Measurements from ENCODE around the gene TBCD.
"Not testable (repeated sequence)": the region's sequence is repeated elsewhere in the genome, so short reads cannot be mapped to it uniquely, and the experiment has no call there.

Gene TBCD

DNA sequence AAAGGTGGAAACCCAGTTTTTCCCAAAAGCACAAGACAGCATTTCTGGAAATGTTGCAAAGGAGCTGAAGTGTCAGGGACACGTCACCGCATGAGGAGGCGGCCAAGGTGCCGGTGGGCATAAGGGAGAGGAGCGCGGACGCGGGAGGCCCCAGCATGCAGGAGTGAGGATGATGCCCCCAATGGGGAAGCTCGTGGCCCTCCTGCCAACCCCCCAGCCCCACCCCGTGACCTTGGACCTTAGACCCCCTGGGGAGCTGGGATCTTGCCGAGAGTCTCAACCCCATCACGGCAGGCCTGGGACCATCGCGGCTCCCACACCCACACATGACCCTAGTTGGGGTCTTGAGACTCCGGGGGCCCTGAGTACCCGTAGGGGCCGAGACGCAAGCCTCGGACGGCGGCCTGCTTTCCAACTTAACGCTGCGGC lies 208.1 kb downstream of the TBCD start:
- DNase-seq, result no peak

DNA sequence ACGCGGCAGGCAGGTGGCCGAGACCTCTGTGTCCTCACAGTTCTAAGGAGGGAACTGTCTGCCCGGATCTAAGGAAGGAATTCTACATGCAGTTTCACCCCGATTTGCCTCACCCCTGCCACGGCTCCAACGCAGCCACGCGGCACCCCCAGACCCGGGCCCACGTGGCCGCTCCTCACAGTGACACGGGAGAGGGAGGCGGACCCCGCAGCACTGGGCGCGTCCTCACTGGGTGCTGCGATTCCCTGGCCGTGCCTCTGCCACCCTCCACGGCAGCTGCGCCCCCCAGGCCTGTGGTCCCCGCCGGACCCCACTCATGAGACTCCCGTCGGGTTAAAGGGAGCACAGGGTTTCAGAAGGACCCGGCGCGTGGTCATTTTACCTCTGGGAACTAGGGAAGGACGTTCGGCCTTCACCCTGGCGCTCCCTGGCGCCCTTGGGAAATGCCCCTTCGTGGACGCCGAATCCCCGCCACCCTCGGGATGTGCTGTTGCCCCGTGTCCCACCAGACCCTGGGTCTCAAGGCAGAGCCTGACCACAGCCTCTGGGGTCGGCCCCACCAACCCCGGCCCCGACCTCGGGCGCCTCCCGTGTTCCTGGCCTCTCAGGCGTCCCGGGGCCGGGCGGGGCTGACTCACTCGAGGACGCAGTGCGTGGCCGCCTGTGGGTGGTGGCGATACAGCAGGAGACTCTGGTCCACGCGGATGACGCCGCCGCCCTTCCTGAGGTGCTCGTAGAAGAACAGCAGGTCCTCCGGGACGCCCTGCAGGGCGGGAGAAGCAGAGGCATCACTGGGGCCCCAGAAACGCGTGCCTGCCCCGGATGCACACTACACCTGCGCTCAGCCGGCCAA lies 208.8 kb downstream of the TBCD start:
- no peak for DNase-seq

DNA sequence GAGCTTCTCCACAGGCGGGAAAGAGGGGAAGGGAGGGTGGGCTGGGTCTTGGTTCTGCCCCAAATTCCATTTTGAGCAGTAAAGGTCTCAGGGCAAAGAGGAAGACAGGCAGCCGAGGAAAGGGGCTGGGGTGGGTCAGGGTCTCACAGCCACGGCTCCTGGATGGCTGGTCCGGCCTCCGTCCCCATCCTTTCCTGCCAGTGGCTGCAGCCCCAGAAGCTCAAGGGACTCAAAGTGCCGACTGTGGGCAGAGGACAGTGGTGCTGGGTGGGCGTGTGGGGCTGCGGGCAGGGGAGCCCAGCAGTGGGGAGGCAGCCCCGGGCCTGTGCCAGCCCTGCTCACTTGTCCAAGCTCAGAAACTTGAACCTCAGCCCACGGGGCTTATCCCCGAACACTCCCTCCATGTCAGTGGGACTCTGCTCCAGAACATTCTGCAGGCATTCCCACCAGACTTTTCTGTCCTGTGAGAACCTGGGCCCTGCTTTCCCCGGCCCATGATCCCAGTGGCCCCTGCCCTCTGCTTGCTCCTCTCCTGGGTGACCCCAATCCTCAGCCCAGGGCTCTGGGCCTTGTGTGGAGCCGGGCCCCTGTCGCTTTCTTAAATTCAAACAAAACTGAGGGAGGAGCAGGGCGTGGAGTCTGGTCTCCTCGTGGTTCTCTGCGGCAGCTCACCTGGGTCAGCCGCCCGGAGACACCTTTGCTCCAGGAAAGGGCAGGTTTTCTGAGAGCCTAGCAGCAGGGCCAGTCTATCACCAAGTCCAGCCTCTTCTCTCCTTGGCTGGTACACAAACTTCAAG lies 209.7 kb downstream of the TBCD start:
- DNase-seq, result no peak

DNA sequence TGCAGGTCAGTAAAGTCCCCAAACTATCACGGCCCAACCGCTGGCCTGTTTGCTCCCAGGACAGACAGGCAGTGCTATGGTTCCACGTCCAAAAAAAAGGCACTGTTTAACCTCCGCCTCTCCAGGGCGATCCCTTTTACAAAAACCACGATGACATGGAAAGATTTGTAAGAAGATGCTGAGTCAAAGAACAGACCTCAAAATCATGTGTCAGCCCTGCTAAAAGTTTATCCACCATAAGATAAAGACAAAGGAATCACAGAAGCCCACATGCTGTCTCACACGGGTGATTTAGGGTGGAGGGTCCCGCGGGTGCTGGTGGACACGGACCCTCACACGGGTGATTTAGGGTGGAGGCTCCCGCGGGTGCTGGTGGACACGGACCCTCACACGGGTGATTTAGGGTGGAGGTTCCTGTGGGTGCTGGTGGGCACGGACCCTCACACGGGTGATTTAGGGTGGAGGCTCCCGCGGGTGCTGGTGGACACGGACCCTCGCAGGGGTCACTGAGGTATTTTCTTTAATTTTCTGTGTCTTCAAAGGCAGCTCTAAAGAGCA lies 210.4 kb downstream of the TBCD start:
- no peak for DNase-seq

DNA sequence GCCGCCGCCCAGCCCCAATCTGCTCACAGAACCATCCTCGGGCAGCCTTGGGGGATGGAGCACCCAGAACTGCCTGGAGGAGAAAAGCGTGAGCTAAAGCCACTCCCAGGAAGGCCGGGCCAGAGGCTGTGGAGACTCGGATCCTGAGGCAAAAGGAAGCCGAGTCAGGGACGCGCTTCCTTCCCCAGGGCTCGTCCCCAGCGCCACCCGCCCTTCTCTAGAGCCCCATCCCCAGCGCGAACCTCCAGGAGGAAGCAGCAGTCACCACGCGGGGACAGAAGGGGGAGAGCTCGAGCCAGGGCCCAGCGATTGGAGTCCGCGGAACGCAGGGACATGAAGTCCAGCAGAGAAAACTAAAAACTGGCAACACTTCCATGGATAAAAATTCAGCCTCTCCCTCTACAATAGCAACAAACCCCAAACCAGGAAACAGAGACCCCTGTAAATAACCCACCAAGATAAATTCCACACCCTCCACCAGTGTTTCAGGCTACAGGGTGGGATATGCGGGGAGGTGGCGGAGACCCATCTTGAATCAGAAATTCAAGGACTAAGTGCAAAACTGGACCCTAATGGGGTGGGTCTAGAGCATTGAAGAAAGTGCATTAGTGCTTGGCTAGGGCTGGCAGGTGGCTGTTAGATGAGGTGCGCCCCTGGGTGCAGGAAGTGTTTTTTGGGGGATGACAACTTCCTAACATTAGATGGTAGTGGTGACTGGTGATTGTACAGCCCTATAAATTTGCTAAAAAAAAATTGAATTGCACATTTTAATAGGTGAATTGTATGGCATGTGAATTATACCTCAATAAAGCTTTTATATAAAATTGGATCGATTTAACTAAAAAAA lies 211.5 kb downstream of the TBCD start:
- peak; percentile 41 for DNase-seq

DNA sequence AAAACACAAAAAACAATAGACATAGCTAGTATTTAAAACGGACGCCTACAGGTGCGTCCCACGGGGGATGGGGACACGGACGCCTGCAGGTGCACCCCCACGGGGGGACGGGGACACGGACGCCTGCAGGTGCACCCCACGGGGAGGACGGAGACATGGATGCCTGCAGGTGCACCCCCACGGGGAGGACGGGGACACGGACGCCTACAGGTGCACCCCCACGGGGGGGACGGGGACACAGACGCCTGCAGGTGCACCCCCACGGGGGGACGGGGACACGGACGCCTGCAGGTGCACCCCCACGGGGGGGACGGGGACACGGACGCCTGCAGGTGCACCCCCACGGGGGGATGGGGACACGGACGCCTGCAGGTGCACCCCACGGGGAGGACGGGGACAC lies 212.6 kb downstream of the TBCD start:
- DNase-seq, result not testable (repeated sequence)

DNA sequence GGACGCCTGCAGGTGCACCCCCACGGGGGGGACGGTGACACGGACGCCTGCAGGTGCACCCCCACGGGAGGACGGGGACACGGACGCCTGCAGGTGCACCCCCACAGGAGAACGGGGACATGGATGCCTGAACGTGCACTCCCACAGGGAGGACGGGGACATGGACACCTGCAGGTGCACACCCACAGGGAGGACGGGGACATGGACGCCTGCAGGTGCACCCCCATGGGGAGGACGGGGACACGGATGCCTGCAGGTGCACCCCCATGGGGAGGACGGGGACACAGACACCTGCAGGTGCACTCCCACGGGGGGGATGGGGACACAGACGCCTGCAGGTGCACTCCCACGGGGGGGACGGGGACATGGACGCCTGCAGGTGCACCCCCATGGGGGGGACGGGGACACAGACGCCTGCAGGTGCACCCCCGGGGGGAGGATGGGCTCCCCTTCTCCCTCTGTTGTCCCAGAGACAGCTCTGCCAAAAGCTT lies 213.0 kb downstream of the TBCD start:
- no peak for DNase-seq

DNA sequence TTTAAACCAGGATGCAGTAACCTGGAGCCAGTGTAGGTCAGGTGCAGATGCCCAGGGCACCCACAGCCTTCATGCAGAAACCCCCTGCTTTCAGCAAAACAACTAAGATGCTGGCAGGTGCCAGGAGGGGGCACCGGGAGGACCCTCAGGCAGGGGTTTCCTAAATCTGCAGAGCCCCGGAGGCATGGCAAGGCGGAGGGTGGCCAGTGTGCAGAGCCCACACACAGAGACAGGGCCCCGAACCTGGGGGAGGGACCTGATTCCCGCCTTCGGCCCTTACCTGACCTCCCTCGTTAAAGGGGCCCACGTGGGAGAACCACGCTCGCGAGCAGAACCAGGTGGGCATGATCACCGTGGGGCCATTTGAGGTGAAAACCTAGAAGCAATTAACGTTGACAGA lies 213.5 kb downstream of the TBCD start:
- no peak for DNase-seq

DNA sequence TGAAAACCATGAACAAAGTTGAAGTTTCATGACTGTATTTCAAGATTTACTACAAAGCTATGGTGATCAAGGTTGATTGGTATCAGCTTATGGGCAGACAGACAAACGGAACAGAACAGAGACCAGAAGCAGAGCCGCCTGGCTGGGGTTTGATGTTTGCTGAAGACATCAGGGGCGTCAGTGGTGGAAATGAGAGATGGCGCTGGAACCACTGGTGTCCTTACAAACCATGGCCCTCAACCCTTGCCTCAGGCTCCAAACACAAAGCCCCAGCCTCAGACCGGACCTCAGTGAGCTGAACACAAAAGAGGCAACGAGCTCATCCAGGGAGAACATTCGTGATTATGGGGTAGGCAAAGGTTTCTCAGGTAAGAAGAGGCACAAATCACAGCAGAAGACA lies 214.6 kb downstream of the TBCD start:
- no peak for DNase-seq

DNA sequence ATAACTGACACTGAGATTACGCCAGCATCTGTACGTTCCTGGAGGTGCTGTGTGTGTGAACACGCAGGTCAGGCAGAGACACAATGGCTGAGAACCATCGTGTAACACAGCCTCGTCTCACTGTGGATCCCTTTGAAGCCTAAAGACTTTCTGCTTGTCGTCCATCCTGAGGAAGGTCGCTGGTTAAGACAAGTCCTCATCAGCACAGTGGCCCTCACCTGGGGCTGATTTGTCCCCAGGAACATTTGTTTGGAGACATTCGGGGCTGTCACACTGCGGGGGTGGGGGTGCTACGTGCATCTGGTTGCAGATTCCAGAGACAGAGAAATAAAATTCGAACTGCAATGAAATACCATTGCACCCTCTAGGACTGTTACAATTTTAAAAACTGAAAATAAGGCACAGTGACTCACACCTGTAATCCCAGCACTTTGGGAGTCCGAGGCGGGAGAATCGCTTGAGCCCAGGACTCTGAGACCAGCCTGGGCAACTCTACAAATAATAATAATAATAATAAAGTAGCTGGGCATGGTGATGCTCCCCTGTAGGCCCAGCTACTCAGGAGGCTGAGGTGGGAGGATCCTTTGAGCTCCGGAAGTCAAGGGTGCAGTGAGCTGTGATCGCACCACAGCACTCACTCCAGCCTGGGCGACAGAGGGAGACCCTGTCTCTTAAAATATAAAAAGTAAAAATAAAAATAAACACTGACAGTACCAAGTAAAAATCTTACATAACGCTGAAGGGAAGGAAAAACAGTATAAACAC lies 215.6 kb downstream of the TBCD start:
- no peak for DNase-seq

DNA sequence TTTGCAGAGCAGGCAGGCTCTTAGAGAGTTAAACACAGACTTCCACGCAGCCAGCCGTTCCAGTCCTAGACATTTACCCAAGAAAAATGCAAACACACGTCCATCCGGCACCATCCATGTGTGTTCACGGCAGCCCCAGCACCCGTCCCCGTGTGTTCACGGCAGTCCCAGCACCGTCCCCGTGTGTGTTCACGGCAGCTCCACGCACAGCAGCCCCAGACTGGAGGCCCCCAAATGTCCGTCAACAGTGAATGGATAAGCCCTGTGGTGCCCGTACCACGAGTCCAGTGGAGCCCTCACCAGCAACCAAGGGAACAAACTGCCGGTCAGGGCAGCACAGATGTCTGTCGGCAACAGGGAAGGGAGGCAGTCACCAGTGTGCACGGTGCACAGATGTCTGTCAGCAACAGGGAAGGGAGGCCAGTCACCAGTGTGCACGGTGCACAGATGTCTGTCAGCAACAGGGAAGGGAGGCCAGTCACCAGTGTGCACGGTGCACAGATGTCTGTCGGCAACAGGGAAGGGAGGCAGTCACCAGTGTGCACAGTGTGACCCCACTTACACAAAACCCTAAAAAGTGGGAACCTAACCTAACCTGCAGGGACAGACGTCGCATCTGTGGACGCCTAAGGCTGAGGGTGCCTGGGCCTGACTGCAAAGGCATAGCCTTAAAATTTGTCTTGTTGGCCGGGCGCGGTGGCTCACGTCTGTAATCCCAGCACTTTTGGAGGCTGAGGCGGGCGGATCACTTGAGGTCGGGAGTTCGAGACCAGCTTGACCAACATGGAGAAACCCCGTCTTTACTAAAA lies 216.4 kb downstream of the TBCD start:
- DNase-seq, result not testable (repeated sequence)

DNA sequence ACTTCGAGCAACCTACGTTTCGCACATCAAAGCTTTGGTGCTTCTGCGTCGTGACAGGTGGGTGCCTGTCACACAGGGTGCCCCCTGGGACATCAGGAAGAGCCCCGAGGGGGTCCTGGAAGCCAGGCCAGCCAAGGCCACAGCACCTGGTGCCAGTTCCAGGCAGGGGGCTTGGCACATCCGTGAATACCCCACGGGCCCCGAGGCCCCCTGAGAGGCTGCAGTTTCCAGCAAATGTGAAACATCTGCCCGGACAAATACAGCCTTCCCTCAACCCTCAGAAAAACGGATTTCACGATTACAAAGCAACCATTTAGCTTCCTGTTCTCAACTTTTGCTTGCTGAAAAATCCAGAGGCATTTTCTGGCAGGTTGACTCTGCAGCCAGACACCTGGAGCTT lies 218.2 kb downstream of the TBCD start:
- no peak for DNase-seq

DNA sequence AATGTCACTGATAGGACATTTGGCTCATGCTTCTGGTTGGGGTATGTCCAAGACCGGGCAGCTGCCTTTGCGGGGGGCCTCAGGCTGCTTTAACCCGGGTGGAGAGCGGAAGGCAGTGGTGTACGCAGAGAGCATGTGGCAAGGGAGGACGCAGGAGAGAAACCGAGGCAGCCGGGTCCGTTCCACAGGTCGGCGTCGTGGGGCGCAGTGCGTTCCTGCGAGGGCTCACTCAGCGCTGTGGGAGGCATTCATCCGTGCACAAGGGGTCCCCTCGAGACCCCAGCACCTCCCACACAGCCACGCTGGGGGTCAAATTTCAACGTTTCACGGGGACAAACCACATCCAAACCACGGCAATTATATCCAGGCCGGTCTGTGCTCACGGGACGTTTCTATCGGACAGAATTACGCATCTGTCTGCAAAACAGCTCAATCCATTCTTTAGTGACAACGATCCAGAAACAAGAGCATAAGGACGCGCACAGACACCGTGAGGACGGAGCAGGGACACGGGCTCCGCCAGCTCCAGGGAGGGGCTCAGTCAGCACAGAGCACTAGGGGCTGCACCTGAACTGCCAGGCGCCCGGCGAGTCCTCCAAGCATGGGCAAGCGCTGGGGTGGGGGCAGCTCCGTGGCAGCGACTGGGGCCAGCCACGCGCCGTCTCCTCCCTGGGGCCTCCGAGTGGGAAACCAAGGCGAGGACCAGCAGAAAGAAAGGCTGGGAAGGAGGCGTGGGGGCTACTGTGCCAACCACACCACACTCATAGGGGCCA lies 219.1 kb downstream of the TBCD start:
- no peak for DNase-seq

DNA sequence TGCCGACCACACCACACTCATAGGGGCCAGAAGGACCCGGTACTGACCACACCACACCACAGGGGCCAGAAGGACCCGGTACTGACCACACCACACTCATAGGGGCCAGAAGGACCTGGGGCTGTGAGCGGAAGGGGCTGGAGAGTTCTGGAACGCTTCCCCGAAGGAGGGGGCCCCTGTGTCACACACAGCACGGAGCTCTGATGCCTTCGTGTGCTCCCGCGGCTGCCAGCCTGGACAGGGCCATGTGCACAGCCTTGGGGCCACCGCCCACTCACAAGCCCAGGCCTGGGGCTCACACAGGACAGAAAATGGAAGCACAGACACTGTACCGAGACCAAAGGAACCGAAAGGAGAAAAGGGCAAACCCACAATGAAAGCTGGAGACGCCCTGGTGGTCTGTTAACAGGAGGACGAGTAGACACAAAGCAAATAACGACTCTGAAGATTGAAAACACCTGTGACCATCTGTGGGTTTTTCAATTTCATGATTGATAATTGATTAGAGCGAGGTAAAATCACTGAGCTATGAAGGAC lies 221.0 kb downstream of the TBCD start:
- DNase-seq, result no peak

DNA sequence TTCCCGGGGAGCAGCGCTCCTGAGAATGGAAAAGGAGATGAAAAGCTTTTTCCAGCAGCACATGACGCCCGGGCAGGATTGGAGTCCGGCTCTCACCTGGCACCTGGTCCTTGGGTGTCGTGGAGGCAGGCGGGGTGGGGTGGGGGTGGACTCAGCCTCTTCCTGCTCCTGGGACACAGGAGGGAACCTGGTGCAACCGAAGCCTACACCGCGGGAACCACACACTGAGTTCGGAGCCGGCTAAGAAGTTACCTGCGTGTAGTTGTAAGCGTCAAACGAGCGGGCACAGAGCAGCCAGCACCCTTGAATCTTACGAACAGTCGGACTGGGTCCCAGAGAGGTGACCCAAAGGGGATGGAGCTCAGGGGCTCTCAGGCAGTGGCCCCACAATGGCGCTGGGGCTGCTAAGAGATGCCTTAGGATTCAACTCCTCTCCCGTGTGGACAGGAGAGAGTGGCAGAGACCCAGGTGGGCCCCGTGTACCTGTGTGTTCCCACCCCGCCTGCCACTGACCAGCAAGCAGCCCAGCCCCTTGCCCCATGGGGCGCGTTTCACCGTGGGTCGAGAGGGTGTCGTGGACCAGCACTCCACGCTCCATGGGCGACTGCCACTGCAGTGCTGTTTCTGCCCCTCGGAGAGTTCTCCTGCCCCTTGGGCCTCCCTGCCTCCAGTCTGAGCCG lies 221.7 kb downstream of the TBCD start:
- no peak for DNase-seq

DNA sequence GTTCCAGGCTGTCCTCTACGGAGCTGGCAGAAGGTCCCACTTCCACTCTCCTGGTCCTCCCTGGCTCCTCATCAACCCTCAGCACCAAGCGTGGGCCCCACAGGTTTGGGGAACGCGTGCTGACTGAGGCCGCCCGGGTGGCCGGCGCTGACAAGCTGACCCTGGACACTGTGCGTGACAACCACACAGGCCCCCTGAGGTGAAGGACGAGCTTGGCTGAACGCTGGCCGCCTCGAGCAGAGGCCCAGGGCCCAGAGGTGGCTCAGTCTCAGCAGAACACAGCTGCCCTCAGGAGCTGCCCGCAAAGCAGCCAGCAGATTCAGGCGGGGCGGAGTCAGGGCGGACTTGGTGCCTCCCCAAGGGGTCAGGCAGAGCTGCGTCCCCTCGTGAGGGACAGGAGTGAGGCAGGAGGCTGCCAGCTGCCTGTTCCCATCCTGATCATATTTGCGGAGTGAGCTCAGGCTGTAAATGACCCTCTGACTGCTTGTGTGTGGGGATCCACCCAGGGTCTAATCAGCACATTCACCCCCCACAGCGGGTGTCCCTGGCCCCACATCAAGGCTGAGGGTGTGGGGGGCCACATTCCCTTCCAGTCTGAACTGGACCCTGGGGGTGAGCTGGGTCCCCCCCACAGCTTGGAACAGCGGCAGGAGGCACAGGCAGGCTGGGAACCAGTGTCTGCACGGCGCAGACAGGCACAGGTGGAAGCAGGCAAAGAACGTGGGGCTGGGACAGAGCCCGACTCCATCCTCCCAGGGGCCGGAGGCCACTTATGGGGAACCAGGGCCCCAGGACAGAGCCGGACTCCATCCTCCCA lies 222.5 kb downstream of the TBCD start:
- no peak for DNase-seq

DNA sequence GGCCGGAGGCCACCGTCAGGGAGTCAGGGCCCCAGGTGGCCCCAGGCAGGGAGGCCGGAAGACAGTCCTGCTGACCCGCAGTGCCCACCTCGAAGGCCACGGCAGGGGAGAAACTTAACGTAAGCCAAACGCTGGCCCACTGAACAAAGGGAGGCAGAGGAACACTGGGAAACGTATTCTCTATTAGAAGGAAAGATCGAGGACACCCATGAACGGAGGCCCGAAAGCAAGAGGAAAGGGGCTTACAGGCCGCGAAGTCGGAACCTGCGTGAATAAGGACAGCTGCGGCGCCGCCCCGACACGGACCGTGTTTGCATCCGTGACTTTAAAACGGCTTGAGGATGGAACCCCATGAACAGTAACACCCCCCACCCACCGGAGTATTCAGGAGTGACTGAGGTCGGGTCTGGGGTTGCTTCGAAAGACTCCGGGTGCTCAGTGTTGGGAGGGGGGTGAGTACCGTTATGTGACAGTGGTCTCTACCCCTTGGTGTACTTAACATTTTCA lies 225.2 kb downstream of the TBCD start:
- DNase-seq, result no peak

DNA sequence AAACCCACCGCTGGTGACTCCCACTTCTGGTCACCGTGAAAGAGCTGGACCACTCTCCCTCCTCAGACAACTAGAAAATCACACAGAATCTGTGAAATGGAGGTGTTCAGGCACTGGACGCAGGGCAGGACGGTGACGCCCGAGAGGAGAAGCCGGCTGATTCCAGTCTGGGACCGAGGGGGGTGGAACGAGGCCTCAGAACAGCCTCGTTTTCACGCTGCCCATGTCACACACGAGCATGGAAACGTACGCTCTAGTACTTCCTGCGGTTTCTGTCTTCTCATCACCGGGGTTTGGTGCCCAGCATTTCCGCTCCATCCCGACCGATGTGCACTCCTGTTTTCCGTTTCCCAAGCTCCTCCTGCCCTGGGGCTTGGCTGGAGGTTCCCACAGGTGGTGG lies 225.7 kb downstream of the TBCD start:
- DNase-seq, result no peak
